A549 (cell line): ENCODE results near the gene RPA1.

ENCODE experiments used
- CHD2 ChIP-seq: fragments of 150-350 bp; IDR thresholded peaks from 2 replicates; pipeline ENCODE4 v1.6.1; 2014; ENCODE audit warnings: low read length; ENCODE audit not compliant: partially characterized antibody
- CTCF ChIP-seq: fragments of >200 bp; sonication (Bioruptor Twin); formaldehyde crosslinking; IDR thresholded peaks from 3 replicates; pipeline ENCODE4 v1.5.1; 2016
- EP300 ChIP-seq, 2 experiments: fragments of >200 bp; sonication (Bioruptor Twin); formaldehyde crosslinking; IDR thresholded peaks; 2 replicates in 1 of 2; 3 replicates in 1 of 2; pipeline ENCODE4 v1.6.1; 2016 to 2017
- JUNB ChIP-seq: fragments of >200 bp; sonication (Bioruptor Twin); formaldehyde crosslinking; IDR thresholded peaks from 2 replicates; pipeline ENCODE4 v1.6.1; 2016
- KDM1A ChIP-seq: fragments of 200-600 bp; sonication (generic); IDR thresholded peaks from 2 replicates; pipeline ENCODE4 v1.6.1; 2016; ENCODE audit warnings: low read depth, mild to moderate bottlenecking
- KDM5A ChIP-seq: fragments of 200-600 bp; sonication (generic); IDR thresholded peaks from 2 replicates; pipeline ENCODE4 v1.6.1; 2016; ENCODE audit warnings: antibody characterized with exemption, mild to moderate bottlenecking
- POLR2A ChIP-seq: IDR thresholded peaks from 2 replicates; pipeline ENCODE4 v1.6.1; 2012; ENCODE audit warnings: mild to moderate bottlenecking, low read length

GRCh38 chr17:1797323-1797722, 32.5 kb upstream of the RPA1 start:
- TF ChIP-seq EP300 (IDR thresholded peaks at IDR 0.05): no peak
- TF ChIP-seq POLR2A: no peak
- no peak for TF ChIP-seq CTCF
- TF ChIP-seq CHD2: no peak
- TF ChIP-seq KDM1A: no peak
- no peak for TF ChIP-seq KDM5A
- TF ChIP-seq JUNB: no peak
